NB4 (cell line): ENCODE data around the gene LDLRAD4.

Experiments used
- DNase-seq: peaks from one replicate; pipeline ENCODE4 v3.0.0; 2010; ENCODE audit warnings: low read depth
- H3K4me3 ChIP-seq: one replicate; pipeline ENCODE4 v1.5.1; 2011; ENCODE audit warnings: mild to moderate bottlenecking, low read depth, low read length, moderate library complexity
- MYC ChIP-seq: IDR thresholded peaks from 2 replicates; pipeline ENCODE4 v1.6.1; 2011; ENCODE audit warnings: low read depth, low read length
- POLR2A ChIP-seq: IDR thresholded peaks from 2 replicates; pipeline ENCODE4 v1.6.1; 2011; ENCODE audit warnings: mild to moderate bottlenecking; ENCODE audit not compliant: insufficient read length; ENCODE audit errors: extremely low read depth
- TF ChIP-seq, protein P1 (sequence below): IDR thresholded peaks from 2 replicates; pipeline ENCODE4 v1.6.1; 2011; ENCODE audit warnings: low read depth, low read length
- TF ChIP-seq, protein P2 (sequence below): IDR thresholded peaks from one replicate; pipeline ENCODE4 v1.5.1; 2012; ENCODE audit warnings: low read depth, low read length

The LDLRAD4 gene

DNA sequence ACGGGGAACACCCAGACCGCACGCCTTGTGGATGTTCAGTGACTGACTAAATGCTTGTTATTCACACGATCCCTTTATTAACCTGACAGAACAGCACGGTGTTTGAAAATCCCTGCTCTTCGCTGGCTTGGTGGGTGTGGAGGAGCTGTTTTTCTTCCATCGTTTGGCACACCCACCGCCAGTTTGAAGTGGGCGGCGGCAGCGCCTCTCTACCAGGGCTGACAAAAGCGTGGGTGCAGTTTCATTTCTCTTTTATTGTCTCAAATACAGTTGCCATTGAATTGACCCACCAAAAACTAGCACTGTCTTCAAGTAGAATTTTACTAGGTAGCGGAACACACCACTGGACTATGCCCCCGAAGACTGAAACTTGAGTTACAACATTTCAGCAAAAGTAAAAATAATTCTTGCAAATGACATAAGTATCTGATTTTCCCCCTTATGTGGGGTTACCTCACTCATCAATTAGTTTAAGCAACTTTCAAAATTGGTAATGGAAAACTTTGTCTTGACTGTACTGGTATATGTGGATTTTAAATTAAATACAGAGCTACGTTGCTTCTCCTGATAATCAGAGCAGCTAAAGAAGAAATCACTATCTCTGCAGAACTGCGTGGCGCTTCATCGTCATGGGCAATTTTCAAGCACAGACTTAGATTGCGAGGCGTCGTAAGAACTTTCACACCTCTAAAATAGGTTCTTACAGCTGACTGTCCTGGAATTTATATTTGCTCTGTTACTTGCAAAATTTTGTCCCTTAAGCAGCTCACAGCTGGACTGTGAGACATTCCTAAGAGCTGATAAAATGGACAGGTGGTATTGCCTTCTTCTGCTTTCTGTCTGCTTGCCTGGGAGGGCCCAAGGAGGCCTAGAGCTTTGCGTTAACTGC is 60.9 kb downstream of the LDLRAD4 start:
- DNase-seq = no peak
- no peak overlapping the region for H3K4me3 ChIP-seq
- TF ChIP-seq, protein P1, sequence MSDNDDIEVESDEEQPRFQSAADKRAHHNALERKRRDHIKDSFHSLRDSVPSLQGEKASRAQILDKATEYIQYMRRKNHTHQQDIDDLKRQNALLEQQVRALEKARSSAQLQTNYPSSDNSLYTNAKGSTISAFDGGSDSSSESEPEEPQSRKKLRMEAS = no peak
- TF ChIP-seq MYC (no peak), POLR2A (no peak)
- TF ChIP-seq, protein P2, sequence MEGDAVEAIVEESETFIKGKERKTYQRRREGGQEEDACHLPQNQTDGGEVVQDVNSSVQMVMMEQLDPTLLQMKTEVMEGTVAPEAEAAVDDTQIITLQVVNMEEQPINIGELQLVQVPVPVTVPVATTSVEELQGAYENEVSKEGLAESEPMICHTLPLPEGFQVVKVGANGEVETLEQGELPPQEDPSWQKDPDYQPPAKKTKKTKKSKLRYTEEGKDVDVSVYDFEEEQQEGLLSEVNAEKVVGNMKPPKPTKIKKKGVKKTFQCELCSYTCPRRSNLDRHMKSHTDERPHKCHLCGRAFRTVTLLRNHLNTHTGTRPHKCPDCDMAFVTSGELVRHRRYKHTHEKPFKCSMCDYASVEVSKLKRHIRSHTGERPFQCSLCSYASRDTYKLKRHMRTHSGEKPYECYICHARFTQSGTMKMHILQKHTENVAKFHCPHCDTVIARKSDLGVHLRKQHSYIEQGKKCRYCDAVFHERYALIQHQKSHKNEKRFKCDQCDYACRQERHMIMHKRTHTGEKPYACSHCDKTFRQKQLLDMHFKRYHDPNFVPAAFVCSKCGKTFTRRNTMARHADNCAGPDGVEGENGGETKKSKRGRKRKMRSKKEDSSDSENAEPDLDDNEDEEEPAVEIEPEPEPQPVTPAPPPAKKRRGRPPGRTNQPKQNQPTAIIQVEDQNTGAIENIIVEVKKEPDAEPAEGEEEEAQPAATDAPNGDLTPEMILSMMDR = no peak

DNA sequence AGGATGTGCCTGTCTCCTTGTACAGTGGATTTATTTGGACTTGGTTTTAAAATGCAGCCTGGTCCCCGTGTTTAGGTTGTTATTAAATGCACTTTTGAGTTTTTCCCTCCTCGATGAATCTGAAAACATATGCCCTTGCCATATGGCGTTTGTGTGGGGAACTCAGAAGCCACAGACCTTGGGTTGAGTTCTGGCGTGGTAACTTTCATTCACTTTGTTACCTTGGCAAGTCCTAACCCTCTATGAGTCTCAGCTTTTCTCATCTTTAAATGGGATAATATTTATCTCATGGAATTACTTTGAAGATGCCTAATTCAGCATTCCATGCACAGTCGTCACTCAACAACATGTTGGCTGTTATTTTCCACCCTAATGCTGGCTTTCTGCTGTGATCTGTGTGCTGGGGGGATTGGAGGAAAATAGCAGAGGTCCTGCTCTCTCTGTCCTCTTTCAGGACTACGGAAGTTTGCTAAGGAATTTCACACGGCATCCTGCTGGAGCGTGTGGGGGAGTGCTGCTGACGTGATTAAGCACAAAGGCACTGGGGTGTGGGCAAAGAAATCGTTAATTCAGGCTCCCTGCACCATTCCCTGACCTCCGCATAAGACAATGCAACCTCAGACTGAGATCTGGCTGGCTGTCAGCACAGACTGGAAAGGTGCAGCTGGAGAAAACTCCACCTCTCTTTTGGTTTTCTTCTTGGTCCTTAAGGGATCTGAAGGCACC is 61.7 kb downstream of the LDLRAD4 start:
- TF ChIP-seq, protein P1 = no peak
- TF ChIP-seq MYC (no peak), POLR2A (no peak)
- TF ChIP-seq, protein P2 = no peak
- no peak for DNase-seq
- no peak overlapping the region for H3K4me3 ChIP-seq

DNA sequence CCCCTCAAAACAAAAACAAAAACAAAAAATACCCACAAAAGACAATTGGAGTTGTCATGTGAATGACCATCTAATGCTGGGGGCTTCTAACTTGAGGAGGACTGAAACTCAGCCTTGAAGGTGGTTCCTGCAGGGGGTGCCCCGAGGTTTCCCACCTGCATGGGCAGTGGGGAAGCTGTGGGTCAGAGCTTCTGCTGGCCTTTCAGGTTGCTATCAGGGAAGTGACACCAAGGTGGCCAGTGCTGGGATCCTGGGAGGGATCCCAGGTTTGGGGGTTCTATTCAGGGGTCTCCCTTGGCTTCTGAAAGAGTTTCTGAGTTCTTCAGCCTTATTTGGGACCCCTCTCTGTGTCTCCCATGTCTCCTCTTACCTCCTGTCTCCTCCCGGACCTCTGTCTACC is 62.8 kb downstream of the LDLRAD4 start:
- TF ChIP-seq, protein P2 = no peak
- TF ChIP-seq MYC (no peak), POLR2A (no peak)
- TF ChIP-seq, protein P1 = no peak
- no peak overlapping the region for H3K4me3 ChIP-seq
- no peak for DNase-seq

DNA sequence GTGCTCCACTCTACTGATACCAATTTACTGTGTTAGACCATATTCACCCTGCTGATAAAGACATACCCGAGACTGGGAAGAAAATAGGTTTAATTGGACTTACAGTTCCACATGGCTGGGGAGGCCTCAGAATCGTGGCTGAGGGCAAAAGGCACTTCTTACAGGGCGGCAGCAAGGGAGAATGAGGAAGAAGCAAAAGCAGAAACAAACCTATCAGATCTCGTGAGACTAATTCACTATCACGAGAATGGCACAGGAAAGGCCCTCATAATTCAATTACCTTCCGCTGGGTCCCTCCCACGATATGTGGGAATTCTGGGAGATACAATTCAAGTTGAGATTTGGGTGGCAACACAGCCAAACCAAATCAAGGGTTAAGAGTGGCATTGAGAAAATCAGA is 65.2 kb downstream of the LDLRAD4 start:
- H3K4me3 ChIP-seq = no peak overlapping the region
- TF ChIP-seq MYC (no peak), POLR2A (no peak)
- TF ChIP-seq, protein P1 = no peak
- TF ChIP-seq, protein P2 = no peak
- no peak for DNase-seq

DNA sequence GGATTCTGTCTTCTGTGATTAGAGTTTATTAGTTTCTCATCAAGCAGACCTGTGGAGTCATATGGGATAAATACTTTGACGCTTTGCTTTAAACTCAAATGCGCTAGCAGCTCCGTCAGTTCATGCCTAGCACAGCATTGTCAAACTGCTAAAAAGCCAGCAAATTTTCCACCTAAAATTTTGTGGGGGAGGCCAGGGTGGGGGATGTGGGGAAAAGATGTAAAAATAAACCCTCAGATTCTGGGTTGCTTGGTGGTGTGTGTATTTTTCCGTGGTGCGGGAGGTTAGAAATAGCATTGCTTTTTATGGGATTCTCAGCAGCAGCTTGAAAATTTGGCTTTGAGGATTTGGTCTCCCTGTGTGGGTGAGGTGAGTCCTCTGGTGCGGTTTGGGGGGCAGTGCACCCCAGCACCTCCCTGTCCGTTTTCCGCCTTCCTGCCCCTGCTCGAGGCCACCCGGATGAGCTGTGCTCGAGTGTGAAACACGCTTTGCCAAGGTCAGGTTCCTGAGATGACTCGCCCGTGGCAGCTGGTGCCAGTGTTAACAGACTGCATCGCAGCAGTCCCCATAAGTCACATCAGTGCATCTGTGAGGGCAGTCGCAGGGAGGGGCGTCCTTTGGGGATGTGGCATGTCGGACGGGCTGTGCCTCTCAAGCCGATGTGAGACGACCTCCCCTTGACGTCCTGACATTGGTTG is 65.9 kb downstream of the LDLRAD4 start:
- TF ChIP-seq MYC (no peak), POLR2A (no peak)
- TF ChIP-seq, protein P2 = no peak
- TF ChIP-seq, protein P1 = no peak
- DNase-seq = no peak
- no peak overlapping the region for H3K4me3 ChIP-seq
